ENCODE results near the gene CEACAM21. TPM values are rescaled to one million over a fixed set of nuclear protein-coding genes. Genes with fewer than 3 reads are reported as not detected.

CEACAM21 gene
- total RNA-seq, 1 donor from 2014 or later = not detected

GRCh38 chr19:41551212-41551610 lies 24.8 kb upstream of the CEACAM21 start:
- Mint-ChIP-seq H3K27ac (no peak overlapping the region), H3K27me3 (ENCODE audit: insufficient read depth, low read depth) (peaks cover 2% of the 10 kb centered on the region), H3K4me1 (peaks cover 29% of the 10 kb centered on the region), H3K4me3 (no peak overlapping the region), H3K9me3 (peaks cover 40% of the 10 kb centered on the region), H3K36me3 (peaks cover 18% of the 10 kb centered on the region)
- Histone ChIP-seq H3K9ac (no peak overlapping the region), H3K4me1 (peaks cover 17% of the 10 kb centered on the region), H4K20me1 (ENCODE audit: low read depth) (peaks cover 4% of the 10 kb centered on the region), H3K36me3 (no peaks in the 10 kb centered on the region), H3F3A (ENCODE audit: low read depth) (peaks cover 15% of the 10 kb centered on the region), H3K79me2 (ENCODE audit: low read depth) (no peaks in the 10 kb centered on the region), H3K4me2 (no peak overlapping the region), H3K27me3 (no peaks in the 10 kb centered on the region), H3K27ac (no peak overlapping the region), H3K4me3 (no peak overlapping the region), H3K9me3 (ENCODE audit: low read depth) (peaks cover 16% of the 10 kb centered on the region), H2AFZ (replicated peaks) (no peak overlapping the region)
- DNase-seq (ENCODE audit: low spot score) = no peak
- TF ChIP-seq EZH2 (IDR thresholded peaks at IDR 0.05) (no peak), EZH2phosphoT487 (IDR thresholded peaks at IDR 0.05) (no peak), CTCF (IDR thresholded peaks at IDR 0.05) (no peak)

- Histone ChIP-seq H3F3A (ENCODE audit: low read depth) (peaks cover 15% of the 10 kb centered on the region), H3K27me3 (no peaks in the 10 kb centered on the region)
- peaks cover 18% of the 10 kb centered on the region for H3K36me3 Mint-ChIP-seq
Measured at GRCh38 chr19:41551711-41552110, 24.3 kb upstream of the CEACAM21 start.

DNA sequence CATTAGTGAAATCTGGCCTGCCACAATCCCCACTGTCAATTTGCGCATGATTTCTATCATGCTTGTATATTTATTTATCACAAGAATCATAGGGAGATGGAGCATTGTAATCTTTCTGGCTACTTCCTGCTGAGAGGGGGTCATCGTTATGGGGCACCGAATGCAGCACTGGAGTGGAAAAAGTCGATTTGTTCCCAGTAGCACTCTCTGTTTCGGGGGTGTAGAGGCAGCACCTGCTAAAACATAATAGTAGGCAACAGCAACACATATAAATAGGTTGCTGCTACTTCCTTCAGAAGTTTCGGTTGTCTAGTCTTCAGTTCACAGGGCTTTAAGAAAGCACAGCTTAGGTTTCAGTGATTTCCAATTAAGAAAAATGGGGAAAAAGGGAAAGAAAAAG lies 23.4 kb upstream of the CEACAM21 start:
- Histone ChIP-seq H3K27ac (no peak overlapping the region), H3F3A (ENCODE audit: low read depth) (peaks cover 15% of the 10 kb centered on the region), H3K4me1 (peaks cover 17% of the 10 kb centered on the region), H3K4me3 (no peak overlapping the region), H3K79me2 (ENCODE audit: low read depth) (no peaks in the 10 kb centered on the region), H2AFZ (replicated peaks) (no peak overlapping the region), H3K9ac (no peak overlapping the region), H3K27me3 (no peaks in the 10 kb centered on the region), H3K9me3 (ENCODE audit: low read depth) (peaks cover 16% of the 10 kb centered on the region), H3K36me3 (no peaks in the 10 kb centered on the region), H3K4me2 (no peak overlapping the region), H4K20me1 (ENCODE audit: low read depth) (peaks cover 4% of the 10 kb centered on the region)
- Mint-ChIP-seq H3K27me3 (ENCODE audit: insufficient read depth, low read depth) (peaks cover 5% of the 10 kb centered on the region), H3K4me1 (peaks cover 18% of the 10 kb centered on the region), H3K36me3 (peaks cover 18% of the 10 kb centered on the region), H3K27ac (no peak overlapping the region), H3K9me3 (peaks cover 40% of the 10 kb centered on the region), H3K4me3 (no peak overlapping the region)
- no peak for DNase-seq (ENCODE audit: low spot score)
- TF ChIP-seq EZH2 (IDR thresholded peaks at IDR 0.05) = no peak
- TF ChIP-seq EZH2phosphoT487 (IDR thresholded peaks at IDR 0.05) = no peak
- TF ChIP-seq CTCF (IDR thresholded peaks at IDR 0.05) = no peak

More at GRCh38 chr19:41551711-41552110, 24.3 kb upstream of the CEACAM21 start:
- Mint-ChIP-seq H3K4me1 (peaks cover 24% of the 10 kb centered on the region), H3K27me3 (ENCODE audit: insufficient read depth, low read depth) (peaks cover 5% of the 10 kb centered on the region), H3K4me3 (no peak overlapping the region), H3K9me3 (peaks cover 40% of the 10 kb centered on the region), H3K27ac (no peak overlapping the region)
- no peak overlapping the region for H3K4me3 ChIP-seq
- H2AFZ ChIP-seq (replicated peaks) = no peak overlapping the region
- no peaks in the 10 kb centered on the region for H3K79me2 ChIP-seq (ENCODE audit: low read depth)
- no peak for DNase-seq (ENCODE audit: low spot score)
- H3K27ac ChIP-seq = no peak overlapping the region
- H3K4me1 ChIP-seq = peaks cover 17% of the 10 kb centered on the region
- H3K36me3 ChIP-seq = no peaks in the 10 kb centered on the region
- peaks cover 16% of the 10 kb centered on the region for H3K9me3 ChIP-seq (ENCODE audit: low read depth)
- H4K20me1 ChIP-seq (ENCODE audit: low read depth) = peaks cover 4% of the 10 kb centered on the region
- H3K9ac ChIP-seq = no peak overlapping the region
- H3K4me2 ChIP-seq = no peak overlapping the region
- TF ChIP-seq EZH2 (IDR thresholded peaks at IDR 0.05) = no peak
- no peak for TF ChIP-seq EZH2phosphoT487 (IDR thresholded peaks at IDR 0.05)
- TF ChIP-seq CTCF (IDR thresholded peaks at IDR 0.05) = no peak

Measured in neural progenitor cell (in vitro differentiated cells).